ENCODE results near the gene SF3B1. TPM values are rescaled to one million over a fixed set of nuclear protein-coding genes. Genes with fewer than 3 reads are reported as not detected.

Gene SF3B1
- total RNA-seq, 1 experiment from 2014 or later, result 249 TPM

DNA sequence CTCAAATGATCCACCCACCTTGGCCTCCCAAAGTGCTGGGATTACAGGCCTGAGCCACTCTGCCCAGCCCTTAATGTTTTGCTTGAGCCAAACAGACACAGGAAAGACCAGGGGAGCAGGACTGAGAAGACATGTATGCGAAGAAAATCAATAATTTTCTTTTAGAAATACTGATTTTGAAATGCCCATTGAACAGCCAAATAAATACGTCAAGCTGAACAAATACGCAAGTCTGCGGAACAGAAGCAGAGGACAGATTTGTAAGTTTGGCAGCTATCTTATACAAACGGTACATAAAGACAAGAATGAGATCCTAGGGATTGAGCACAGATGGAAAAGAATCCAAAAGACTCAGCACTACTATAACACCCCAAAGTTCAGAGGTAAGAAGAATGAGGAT lies 20.8 kb downstream of the SF3B1 start:
- DNase-seq, result no peak
- no peaks in the 10 kb centered on the region for H3K9me3 Mint-ChIP-seq (ENCODE audit: low read depth, unreplicated experiment)
- CTCF ChIA-PET, result no interaction called here
- H3K4me1 Mint-ChIP-seq (ENCODE audit: low read depth, unreplicated experiment), result no peaks in the 10 kb centered on the region
- intact Hi-C loops (cut with micrococcal nuclease; ENCODE audit: unreplicated experiment), result no loop called here
- no peak overlapping the region for H3K4me3 Mint-ChIP-seq (ENCODE audit: low read depth, unreplicated experiment)
- no peaks in the 10 kb centered on the region for H3K27me3 Mint-ChIP-seq (ENCODE audit: unreplicated experiment)
- peaks cover 80% of the 10 kb centered on the region for H3K36me3 Mint-ChIP-seq (ENCODE audit: insufficient read depth, unreplicated experiment)
- BruUV-seq (replicated peaks), result no TSS peak
- TF ChIP-seq, protein P1, sequence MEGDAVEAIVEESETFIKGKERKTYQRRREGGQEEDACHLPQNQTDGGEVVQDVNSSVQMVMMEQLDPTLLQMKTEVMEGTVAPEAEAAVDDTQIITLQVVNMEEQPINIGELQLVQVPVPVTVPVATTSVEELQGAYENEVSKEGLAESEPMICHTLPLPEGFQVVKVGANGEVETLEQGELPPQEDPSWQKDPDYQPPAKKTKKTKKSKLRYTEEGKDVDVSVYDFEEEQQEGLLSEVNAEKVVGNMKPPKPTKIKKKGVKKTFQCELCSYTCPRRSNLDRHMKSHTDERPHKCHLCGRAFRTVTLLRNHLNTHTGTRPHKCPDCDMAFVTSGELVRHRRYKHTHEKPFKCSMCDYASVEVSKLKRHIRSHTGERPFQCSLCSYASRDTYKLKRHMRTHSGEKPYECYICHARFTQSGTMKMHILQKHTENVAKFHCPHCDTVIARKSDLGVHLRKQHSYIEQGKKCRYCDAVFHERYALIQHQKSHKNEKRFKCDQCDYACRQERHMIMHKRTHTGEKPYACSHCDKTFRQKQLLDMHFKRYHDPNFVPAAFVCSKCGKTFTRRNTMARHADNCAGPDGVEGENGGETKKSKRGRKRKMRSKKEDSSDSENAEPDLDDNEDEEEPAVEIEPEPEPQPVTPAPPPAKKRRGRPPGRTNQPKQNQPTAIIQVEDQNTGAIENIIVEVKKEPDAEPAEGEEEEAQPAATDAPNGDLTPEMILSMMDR (IDR thresholded peaks at IDR 0.05; ENCODE audit: unreplicated experiment), result no peak
- H3K27ac Mint-ChIP-seq (ENCODE audit: unreplicated experiment), result no peak overlapping the region

DNA sequence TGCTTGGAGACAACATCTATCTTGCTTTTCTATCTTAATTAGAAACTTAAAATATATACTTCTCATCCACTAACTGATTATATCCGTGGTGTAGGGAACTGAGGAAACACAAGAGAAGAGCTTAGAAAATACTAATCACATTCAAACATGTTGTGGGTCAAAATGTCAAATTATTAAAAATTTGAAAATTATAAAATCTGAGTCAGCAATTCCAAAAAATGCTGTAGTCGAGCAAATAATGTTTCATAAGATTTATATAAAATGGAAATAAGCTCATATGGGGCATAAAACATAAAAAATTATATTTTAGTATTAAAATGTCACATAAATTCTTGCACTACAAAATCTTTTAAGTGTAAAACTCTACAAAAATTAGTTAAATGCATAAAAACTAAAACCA lies 29.2 kb downstream of the SF3B1 start:
- Mint-ChIP-seq H3K4me3 (ENCODE audit: low read depth, unreplicated experiment) (no peak overlapping the region), H3K27ac (ENCODE audit: unreplicated experiment) (no peak overlapping the region), H3K9me3 (ENCODE audit: low read depth, unreplicated experiment) (no peaks in the 10 kb centered on the region), H3K36me3 (ENCODE audit: insufficient read depth, unreplicated experiment) (peaks cover 65% of the 10 kb centered on the region), H3K4me1 (ENCODE audit: low read depth, unreplicated experiment) (no peaks in the 10 kb centered on the region), H3K27me3 (ENCODE audit: unreplicated experiment) (no peaks in the 10 kb centered on the region)
- CTCF ChIA-PET, result interaction anchor here (0.7 kb wide), 1 partner anchor 924 kb away, joined by 3 read pairs; no protein-coding TSS in a partner anchor
- intact Hi-C loops (cut with micrococcal nuclease; ENCODE audit: unreplicated experiment), result no loop called here
- TF ChIP-seq, protein P1 (IDR thresholded peaks at IDR 0.05; ENCODE audit: unreplicated experiment), result no peak
- no TSS peak for BruUV-seq (replicated peaks)
- no peak for DNase-seq

DNA sequence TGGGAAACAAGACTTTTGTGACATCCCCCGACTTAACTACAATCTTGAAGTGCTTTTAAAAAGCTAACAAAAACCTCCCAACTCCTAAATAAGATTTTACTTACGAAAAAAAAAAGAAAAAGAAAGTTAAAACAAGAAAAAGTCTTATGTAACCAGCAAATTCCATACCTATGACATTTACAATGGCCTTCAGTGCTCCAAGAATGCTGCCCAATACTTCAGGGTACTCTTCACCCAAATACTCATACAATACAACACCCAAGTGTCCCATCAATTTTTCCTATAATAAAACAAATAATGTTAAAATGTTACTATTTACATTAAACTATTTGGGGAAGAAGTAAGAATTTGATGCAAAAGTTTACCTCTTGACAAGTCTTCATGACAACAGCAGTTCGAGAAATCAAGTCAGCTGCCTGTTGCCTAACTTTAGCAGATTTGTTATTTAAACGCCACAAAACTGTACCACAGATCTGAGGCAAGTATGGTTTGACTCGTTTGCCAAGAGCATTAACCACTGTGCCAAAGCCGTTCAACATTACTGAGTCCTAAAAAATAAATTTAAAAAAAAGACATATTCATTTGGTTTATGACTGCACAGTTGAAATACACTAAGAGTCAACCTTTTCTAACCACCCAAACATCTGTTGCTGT lies 34.8 kb downstream of the SF3B1 start:
- no peaks in the 10 kb centered on the region for H3K9me3 Mint-ChIP-seq (ENCODE audit: low read depth, unreplicated experiment)
- BruUV-seq (replicated peaks), result no TSS peak
- intact Hi-C loops (cut with micrococcal nuclease; ENCODE audit: unreplicated experiment), result loop anchor here (5.0 kb wide), 1 partner anchor 87 kb away; no protein-coding TSS in a partner anchor
- no peak overlapping the region for H3K27ac Mint-ChIP-seq (ENCODE audit: unreplicated experiment)
- TF ChIP-seq, protein P1 (IDR thresholded peaks at IDR 0.05; ENCODE audit: unreplicated experiment), result no peak
- H3K27me3 Mint-ChIP-seq (ENCODE audit: unreplicated experiment), result no peaks in the 10 kb centered on the region
- H3K36me3 Mint-ChIP-seq (ENCODE audit: insufficient read depth, unreplicated experiment), result peaks cover 83% of the 10 kb centered on the region
- CTCF ChIA-PET, result no interaction called here
- DNase-seq, result no peak
- H3K4me1 Mint-ChIP-seq (ENCODE audit: low read depth, unreplicated experiment), result peaks cover 11% of the 10 kb centered on the region
- no peak overlapping the region for H3K4me3 Mint-ChIP-seq (ENCODE audit: low read depth, unreplicated experiment)

DNA sequence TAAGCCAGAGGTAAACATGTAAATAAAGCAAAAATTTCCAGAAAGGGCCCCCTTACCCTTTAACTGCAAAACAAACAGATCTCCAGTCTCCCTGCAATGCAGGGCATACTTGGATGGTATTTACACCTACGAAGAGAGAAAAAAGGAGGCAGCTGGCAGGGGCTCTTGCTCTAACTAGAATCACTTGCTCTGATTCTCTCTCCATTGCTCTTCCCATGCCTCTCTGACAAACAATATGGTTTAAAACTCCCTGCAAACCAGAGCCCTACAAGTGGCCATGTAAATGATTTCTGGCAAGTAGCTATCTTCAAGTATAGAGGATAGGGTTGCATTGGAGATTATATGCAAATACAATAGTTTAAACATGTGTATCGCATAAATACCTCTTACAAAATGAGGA lies 35.9 kb downstream of the SF3B1 start:
- no peak for DNase-seq
- Mint-ChIP-seq H3K27me3 (ENCODE audit: unreplicated experiment) (no peaks in the 10 kb centered on the region), H3K4me3 (ENCODE audit: low read depth, unreplicated experiment) (no peak overlapping the region), H3K4me1 (ENCODE audit: low read depth, unreplicated experiment) (peaks cover 11% of the 10 kb centered on the region), H3K9me3 (ENCODE audit: low read depth, unreplicated experiment) (no peaks in the 10 kb centered on the region), H3K27ac (ENCODE audit: unreplicated experiment) (no peak overlapping the region), H3K36me3 (ENCODE audit: insufficient read depth, unreplicated experiment) (peaks cover 85% of the 10 kb centered on the region)
- TF ChIP-seq, protein P1 (IDR thresholded peaks at IDR 0.05; ENCODE audit: unreplicated experiment), result no peak
- CTCF ChIA-PET, result no interaction called here
- intact Hi-C loops (cut with micrococcal nuclease; ENCODE audit: unreplicated experiment), result no loop called here
- BruUV-seq (replicated peaks), result no TSS peak
